Activated T-helper 17 cell treated with anti-CD3 and anti-CD28 coated beads, Interleukin-2, amount 50 U/mL, for 72 hours (primary cell): ENCODE measurements around the gene PAGE4. TPM values are rescaled to one million over a fixed set of nuclear protein-coding genes. Genes with fewer than 3 reads are reported as not detected.

Source experiments
- ATAC-seq: fragments of 150-1000 bp; cut with Tn5 transposase; replicated peaks from 2 replicates; pipeline ENCODE4 v1.10.0; 2021; ENCODE audit warnings: mild to moderate bottlenecking, moderate library complexity
- H3K27ac Mint-ChIP-seq: one replicate; pipeline ENCODE4 v1.8.0; 2022; ENCODE audit warnings: mixed read lengths
- H3K27me3 Mint-ChIP-seq: one replicate; pipeline ENCODE4 v1.8.0; 2022; ENCODE audit warnings: mixed read lengths
- H3K36me3 Mint-ChIP-seq: one replicate; pipeline ENCODE4 v1.8.0; 2022; ENCODE audit warnings: low read depth, mild to moderate bottlenecking, mixed read lengths
- H3K4me1 Mint-ChIP-seq: one replicate; pipeline ENCODE4 v1.8.0; 2022; ENCODE audit warnings: mixed read lengths
- H3K4me3 Mint-ChIP-seq: one replicate; pipeline ENCODE4 v1.8.0; 2022; ENCODE audit warnings: mild to moderate bottlenecking, mixed read lengths
- H3K9me3 Mint-ChIP-seq: one replicate; pipeline ENCODE4 v1.8.0; 2022; ENCODE audit warnings: mixed read lengths
- total RNA-seq, 2 donors: library from RNA; stranded (reverse); gene quantifications; one replicate each; pipeline ENCODE4 v1.2.3, GENCODE V29; 2022

Gene PAGE4
- total RNA-seq, 2 donors from 2014 or later = not detected

DNA sequence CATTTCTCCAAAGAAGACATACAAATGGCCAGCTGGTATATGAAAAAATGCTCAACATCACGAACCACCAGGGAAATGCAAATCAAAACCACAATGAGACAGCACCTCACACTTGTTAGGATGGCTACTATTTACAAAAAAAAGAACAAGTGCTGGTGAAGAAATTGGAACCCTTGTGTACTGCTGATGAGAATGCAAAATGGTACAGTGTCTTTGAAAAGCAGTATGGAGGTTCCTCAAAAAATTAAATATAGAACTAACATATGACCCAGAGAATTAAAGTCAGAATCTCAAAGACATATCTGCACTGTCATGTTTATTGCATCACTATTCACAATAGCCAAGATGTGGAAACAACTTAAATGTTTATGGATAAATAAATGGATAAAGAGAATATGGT is 20.9 kb downstream of the PAGE4 start:
- no peak for ATAC-seq
- Mint-ChIP-seq H3K27me3 (peaks cover 4% of the 10 kb centered on the region), H3K4me3 (no peak overlapping the region)

DNA sequence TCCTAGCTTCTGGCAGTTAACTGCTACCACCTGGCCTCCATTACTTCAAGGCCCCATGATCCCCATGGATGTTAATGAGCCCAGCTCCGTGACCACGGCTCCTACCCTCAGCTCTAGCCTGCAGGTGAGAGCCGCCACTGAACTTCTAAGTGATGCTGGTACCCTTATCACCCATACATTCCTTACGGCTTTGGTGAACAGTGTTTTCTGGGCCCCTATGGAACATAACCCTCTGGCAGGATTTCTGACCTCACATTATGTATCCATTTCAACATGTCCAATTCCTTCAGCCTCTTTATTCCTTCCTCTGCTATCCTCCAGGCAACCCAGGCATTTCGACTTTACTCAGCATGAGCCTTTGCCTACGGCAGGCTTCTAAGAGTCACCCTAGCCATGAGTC is 24.6 kb downstream of the PAGE4 start:
- no peak for ATAC-seq
- H3K27ac Mint-ChIP-seq = no peak overlapping the region
- H3K36me3 Mint-ChIP-seq = no peaks in the 10 kb centered on the region
- no peaks in the 10 kb centered on the region for H3K4me1 Mint-ChIP-seq
- no peak overlapping the region for H3K4me3 Mint-ChIP-seq
- H3K27me3 Mint-ChIP-seq = peaks cover 4% of the 10 kb centered on the region
- H3K9me3 Mint-ChIP-seq = no peaks in the 10 kb centered on the region

More for the DNA sequence above, 20.9 kb downstream of the PAGE4 start:
- Mint-ChIP-seq H3K4me1 (no peaks in the 10 kb centered on the region), H3K9me3 (no peaks in the 10 kb centered on the region), H3K27ac (no peak overlapping the region), H3K36me3 (no peaks in the 10 kb centered on the region)

DNA sequence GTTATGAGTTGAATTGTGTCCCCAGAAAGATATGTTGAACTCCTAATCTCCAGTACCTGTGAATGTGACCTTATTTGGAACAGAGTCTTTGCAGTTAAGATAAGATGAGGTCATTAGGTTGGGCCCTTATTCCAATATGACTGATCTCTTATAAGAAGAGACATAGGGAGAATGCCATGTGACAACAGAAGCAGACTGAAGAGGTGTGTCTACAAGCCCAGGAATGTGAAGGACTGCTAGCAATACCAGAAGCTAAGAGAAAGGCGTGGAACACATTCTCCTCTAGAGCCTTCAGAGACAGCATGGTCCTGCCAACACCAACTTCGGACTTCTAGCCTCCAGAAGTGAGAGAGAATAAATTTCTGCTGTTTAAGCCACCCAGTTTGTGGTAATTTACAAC is 27.7 kb downstream of the PAGE4 start:
- Mint-ChIP-seq H3K27ac (no peak overlapping the region), H3K4me1 (no peaks in the 10 kb centered on the region), H3K4me3 (no peak overlapping the region), H3K9me3 (no peaks in the 10 kb centered on the region), H3K27me3 (peaks cover 8% of the 10 kb centered on the region), H3K36me3 (no peaks in the 10 kb centered on the region)
- ATAC-seq = no peak

DNA sequence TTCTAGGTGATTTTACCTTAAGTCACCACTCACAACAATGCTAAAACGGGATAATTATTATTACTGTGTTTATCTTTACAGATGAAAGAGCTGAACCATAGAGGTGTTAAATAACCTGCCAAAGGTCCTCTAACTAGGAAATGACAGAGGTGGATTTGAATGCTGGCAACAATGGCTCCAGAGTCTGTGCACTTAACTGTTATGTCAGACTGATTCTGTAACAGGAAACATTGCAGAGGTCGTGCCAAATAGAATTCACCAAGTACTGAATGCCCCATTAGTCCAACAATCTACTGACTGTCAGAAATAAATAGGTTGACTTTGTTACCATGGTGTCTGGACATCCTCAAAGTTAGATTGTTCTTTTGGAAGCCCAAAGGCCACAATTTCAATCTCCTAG is 29.2 kb downstream of the PAGE4 start:
- no peak overlapping the region for H3K27ac Mint-ChIP-seq
- no peaks in the 10 kb centered on the region for H3K9me3 Mint-ChIP-seq
- ATAC-seq = no peak
- H3K4me1 Mint-ChIP-seq = no peaks in the 10 kb centered on the region
- no peak overlapping the region for H3K4me3 Mint-ChIP-seq
- peaks cover 7% of the 10 kb centered on the region for H3K27me3 Mint-ChIP-seq
- H3K36me3 Mint-ChIP-seq = no peaks in the 10 kb centered on the region

DNA sequence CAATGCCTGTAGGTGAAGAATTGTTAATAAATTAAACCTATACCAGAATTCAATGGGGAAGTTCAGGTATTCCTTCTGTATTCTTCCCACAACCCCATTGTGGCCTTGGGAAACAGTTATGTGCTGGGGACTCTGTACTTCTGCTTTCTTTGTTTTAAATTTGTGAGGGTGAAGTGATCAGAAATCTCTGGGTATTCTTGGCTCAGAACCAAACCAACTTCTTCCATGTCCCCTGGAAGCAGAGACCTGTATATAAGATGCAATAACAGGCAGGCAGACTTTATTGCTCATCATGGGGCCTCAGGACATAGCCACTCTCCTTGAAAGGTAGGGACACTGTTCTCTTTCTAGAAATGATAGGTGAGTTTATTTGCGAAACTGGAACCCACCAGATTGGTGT is 30.4 kb downstream of the PAGE4 start:
- H3K9me3 Mint-ChIP-seq = no peaks in the 10 kb centered on the region
- H3K4me3 Mint-ChIP-seq = no peak overlapping the region

DNA sequence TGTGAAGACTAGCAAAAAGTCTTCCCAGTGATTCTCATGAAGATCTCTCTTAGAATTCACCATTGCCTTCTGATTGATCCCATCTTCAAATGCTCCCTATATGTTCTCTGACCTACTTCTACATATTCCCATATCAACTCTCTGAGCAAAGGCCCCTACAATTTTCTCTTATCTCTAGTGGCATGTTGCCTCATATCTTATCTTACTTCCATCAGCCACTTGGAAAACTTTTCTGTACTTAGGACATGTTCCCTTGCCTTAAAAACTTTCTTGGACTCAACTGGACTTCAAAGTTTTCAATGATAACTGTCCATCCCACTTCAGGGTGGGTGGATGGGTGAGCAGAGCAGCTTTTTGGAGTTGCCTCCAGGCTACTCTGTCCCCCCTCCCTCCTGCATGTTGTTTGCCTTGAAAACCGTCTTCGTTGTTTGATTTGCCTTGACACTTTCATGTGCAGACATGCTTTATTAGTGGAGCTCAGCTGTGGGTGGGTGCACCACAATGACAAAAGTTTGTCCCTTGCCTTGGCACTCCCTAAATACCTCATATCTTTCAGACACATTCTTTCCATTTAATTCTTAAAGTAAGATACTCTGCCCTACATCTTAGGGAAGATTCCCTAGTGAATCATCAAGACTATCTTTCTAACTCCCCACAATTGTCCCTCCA is 31.9 kb downstream of the PAGE4 start:
- H3K9me3 Mint-ChIP-seq = no peaks in the 10 kb centered on the region

More for the DNA sequence above, 30.4 kb downstream of the PAGE4 start:
- Mint-ChIP-seq H3K4me1 (no peaks in the 10 kb centered on the region), H3K36me3 (no peaks in the 10 kb centered on the region), H3K27me3 (peaks cover 7% of the 10 kb centered on the region), H3K27ac (no peak overlapping the region)
- ATAC-seq = no peak

DNA sequence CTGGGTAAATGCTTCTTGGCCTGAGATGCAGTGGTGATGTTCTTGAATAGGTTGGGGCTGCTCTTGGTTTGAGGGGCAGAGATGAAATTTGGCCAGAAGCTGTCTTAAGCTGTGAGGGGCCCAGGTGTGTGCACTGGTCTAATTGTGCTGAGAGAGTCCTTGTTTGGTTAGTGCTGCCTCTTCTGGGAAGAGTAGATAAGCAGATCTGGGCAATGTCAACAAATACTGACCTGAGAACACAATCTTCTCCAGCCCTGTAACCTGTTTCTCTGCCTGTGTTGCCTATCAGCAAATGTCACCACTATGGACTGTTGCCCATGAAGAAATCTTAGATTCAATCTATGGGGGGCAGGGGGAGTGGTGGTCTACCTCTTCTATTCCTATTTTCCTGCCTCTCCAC is 33.0 kb downstream of the PAGE4 start:
- Mint-ChIP-seq H3K4me1 (no peaks in the 10 kb centered on the region), H3K4me3 (no peak overlapping the region), H3K27ac (no peak overlapping the region), H3K27me3 (peaks cover 10% of the 10 kb centered on the region), H3K36me3 (no peaks in the 10 kb centered on the region), H3K9me3 (no peaks in the 10 kb centered on the region)
- no peak for ATAC-seq

More for the DNA sequence above, 31.9 kb downstream of the PAGE4 start:
- no peak overlapping the region for H3K27ac Mint-ChIP-seq
- H3K27me3 Mint-ChIP-seq = peaks cover 10% of the 10 kb centered on the region
- ATAC-seq = no peak
- H3K4me3 Mint-ChIP-seq = no peak overlapping the region
- H3K4me1 Mint-ChIP-seq = no peaks in the 10 kb centered on the region
- no peaks in the 10 kb centered on the region for H3K36me3 Mint-ChIP-seq

DNA sequence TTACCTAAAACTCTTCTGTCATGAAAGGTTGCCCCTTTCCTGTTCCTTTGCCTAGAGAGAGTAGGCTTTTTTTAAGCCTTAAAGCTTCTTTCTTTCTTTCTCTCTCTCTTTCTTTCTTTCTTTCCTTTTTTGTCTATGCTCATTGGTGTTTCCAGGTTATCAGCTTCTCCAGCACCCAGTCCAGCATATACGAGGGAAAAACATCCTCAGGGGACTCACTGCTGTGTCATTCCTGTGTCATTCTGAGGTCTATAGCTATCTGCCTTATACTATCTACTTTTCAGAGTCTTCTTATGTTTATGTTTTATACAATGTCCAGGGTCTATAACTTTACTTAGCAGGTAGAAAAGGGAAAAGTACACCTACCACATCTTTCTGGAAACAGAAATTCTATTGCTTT is 39.6 kb downstream of the PAGE4 start:
- no peaks in the 10 kb centered on the region for H3K36me3 Mint-ChIP-seq
- H3K4me3 Mint-ChIP-seq = no peak overlapping the region
- H3K27me3 Mint-ChIP-seq = peaks cover 6% of the 10 kb centered on the region
- no peaks in the 10 kb centered on the region for H3K9me3 Mint-ChIP-seq
- no peaks in the 10 kb centered on the region for H3K4me1 Mint-ChIP-seq
- ATAC-seq = no peak
- H3K27ac Mint-ChIP-seq = no peak overlapping the region

DNA sequence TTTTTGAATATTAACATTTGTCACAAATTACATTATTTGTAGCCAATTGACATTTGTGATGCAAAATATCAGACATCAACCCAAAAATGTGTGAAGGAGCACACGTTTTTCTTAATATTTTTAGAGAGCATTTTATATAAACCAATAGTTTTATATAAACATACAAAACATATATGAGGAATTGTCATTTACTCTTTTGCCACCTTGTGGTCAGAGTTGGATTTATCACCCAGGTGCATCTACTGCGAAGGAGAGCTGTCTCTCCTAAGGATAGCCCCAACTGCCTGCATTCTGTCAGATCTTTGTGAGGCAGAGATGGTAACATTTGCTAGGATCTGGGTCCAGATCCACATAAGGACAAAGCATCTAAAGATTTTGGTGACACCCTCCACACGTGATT is 47.6 kb downstream of the PAGE4 start:
- Mint-ChIP-seq H3K27ac (no peak overlapping the region), H3K36me3 (no peaks in the 10 kb centered on the region), H3K27me3 (no peaks in the 10 kb centered on the region), H3K9me3 (no peaks in the 10 kb centered on the region), H3K4me1 (peaks cover 6% of the 10 kb centered on the region), H3K4me3 (no peak overlapping the region)
- no peak for ATAC-seq

DNA sequence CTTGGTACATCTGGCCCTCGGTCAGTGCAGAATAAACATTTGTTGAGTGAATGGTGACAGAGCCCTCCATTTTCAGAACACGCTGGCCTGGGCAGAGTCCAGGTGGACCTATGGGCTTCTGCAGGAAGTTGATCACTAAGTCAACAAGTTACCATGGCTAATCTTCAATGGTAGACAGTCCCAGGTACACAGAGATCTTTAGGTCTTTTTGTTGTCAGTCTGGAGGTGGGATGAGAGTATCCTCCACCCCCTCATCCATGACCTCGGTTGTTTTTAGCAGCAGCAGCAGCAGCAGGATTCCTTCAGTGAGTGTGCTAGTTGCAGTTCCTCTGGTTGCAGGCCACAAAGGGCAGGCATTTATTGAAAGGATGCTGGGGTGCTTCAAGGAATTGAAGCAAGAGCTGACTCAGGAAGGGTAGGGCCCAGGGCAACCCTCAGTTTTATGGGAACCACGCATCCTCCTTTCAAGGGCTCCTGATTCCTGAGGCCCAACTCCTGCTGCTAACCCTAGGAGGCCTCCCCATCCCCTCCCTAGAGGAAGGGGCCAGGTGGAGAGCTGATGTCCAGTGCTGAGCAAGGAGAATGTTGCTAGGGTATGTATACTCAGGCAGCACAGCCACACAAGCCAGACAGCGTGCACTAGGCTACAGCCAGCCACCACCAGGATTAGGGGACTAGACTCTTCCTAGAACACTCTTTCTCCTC is 48.4 kb downstream of the PAGE4 start:
- ATAC-seq = no peak

DNA sequence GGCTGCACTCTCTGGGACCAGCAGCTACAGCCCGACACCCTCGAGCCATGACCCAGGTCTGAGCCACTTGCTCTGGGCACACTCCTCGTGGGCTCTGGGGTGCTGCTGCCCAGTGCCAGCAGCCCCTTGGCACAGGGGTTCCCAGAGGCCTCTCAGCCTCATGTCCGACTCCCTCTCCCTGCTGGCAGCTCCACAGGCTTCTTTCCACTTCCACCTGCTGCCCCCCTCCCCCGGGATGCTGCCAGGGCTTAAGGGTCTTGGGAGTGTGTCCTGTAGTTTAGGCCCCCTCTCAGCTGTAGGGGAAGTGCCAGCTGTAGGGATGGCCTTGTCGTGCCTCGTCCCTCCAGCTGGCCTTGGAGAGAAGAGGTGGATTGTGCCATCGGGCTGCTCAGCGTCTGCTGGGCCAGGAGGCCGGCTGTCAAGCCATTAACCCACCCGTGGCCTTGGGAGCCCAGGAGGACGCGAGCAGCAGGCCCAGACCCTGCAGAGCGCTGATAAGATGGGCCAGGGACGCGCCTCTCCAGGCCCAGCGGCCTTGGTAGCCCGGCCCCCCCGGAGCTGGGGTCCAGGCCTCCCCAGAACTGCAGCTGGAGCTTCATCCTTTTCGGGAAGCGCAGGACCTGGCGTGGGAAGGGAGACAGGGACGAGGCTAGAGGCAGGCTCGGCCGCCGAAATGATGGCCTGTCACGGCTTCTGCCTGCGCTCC is 49.2 kb downstream of the PAGE4 start:
- Mint-ChIP-seq H3K4me3 (peak overlapping the region; percentile 70), H3K27ac (no peak overlapping the region), H3K9me3 (no peaks in the 10 kb centered on the region), H3K36me3 (no peaks in the 10 kb centered on the region), H3K4me1 (peaks cover 6% of the 10 kb centered on the region), H3K27me3 (no peaks in the 10 kb centered on the region)
- ATAC-seq = no peak

More for the DNA sequence above, 48.4 kb downstream of the PAGE4 start:
- H3K27ac Mint-ChIP-seq = no peak overlapping the region
- H3K4me1 Mint-ChIP-seq = peaks cover 6% of the 10 kb centered on the region
- H3K4me3 Mint-ChIP-seq = peak overlapping the region; percentile 16
- no peaks in the 10 kb centered on the region for H3K9me3 Mint-ChIP-seq
- no peaks in the 10 kb centered on the region for H3K36me3 Mint-ChIP-seq
- no peaks in the 10 kb centered on the region for H3K27me3 Mint-ChIP-seq

DNA sequence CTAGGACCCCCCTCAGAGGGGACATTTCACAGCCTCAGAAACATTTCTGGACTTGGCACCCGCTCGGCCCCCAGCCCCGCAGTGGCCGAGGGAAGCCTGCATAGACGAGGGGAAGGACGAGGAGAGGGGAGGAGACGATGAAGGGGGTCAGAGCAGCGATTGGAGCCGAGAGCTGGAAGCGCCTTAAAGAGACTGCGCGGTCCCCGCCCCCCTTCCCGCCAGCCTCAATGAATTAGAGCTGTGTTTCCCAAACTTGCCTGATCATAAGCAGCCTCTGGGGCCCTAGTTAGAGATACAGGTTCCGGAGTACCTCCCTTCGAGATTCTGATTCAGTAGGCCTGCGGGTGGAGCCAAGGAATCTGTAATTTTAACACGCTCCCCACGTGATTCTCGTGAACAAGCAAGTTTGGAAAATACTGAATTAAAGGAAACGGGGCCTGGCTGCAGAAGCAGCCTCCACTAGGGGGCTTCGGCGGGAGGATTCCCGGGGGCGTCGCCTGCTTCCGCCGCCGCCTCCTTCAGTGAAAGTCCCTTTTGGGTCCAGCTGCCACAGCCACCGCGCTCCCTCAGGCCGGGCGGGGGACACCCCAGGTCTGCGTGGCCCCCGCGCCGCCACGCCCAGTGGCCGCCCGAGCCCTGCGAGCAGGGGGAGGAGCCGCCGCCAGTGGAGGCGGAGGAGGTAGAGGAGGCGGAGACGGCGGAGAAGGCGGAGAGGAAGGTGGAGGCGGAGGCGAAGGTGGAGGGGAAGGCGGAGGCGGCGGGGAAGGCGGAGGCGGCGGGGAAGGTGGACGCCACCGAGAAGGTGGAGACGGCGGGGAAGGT is 49.9 kb downstream of the PAGE4 start, which contains the start of gene USP27X:
Gene USP27X (plus strand): TSS at position 651 of the 822 bp plus-strand sequence. CDS start 824 bp downstream, outside the sequence.
- Mint-ChIP-seq H3K27me3 (no peaks in the 10 kb centered on the region), H3K4me1 (peaks cover 6% of the 10 kb centered on the region), H3K9me3 (no peaks in the 10 kb centered on the region), H3K4me3 (peak within 1 kb of the TSS; percentile 70), H3K36me3 (no peaks in the 10 kb centered on the region), H3K27ac (peak within 1 kb of the TSS; percentile 50)
- peak; percentile 86 for ATAC-seq

DNA sequence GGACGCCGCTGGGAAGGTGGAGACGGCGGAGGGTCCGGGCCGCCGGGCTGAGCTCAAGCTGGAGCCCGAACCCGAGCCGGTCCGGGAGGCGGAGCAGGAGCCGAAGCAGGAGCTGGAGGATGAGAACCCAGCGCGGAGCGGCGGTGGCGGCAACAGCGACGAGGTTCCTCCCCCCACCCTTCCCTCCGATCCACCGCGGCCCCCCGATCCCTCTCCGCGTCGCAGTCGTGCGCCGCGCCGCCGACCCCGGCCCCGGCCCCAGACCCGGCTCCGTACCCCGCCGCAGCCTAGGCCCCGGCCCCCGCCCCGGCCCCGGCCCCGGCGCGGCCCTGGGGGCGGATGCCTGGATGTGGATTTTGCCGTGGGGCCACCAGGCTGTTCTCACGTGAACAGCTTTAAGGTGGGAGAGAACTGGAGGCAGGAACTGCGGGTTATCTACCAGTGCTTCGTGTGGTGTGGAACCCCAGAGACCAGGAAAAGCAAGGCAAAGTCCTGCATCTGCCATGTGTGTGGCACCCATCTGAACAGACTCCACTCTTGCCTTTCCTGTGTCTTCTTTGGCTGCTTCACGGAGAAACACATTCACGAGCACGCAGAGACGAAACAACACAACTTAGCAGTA is 50.7 kb downstream of the PAGE4 start:
- Mint-ChIP-seq H3K4me1 (peaks cover 10% of the 10 kb centered on the region), H3K27ac (peak overlapping the region; percentile 50), H3K27me3 (no peaks in the 10 kb centered on the region), H3K36me3 (no peaks in the 10 kb centered on the region), H3K4me3 (peak overlapping the region; percentile 70), H3K9me3 (no peaks in the 10 kb centered on the region)
- peak; percentile 4 for ATAC-seq

DNA sequence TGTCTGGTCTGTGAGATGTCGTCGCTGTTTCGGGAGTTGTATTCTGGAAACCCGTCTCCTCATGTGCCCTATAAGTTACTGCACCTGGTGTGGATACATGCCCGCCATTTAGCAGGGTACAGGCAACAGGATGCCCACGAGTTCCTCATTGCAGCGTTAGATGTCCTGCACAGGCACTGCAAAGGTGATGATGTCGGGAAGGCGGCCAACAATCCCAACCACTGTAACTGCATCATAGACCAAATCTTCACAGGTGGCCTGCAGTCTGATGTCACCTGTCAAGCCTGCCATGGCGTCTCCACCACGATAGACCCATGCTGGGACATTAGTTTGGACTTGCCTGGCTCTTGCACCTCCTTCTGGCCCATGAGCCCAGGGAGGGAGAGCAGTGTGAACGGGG is 51.6 kb downstream of the PAGE4 start:
- no peaks in the 10 kb centered on the region for H3K27me3 Mint-ChIP-seq
- H3K4me3 Mint-ChIP-seq = peak overlapping the region; percentile 70
- no peak for ATAC-seq
- H3K36me3 Mint-ChIP-seq = no peaks in the 10 kb centered on the region
- no peak overlapping the region for H3K27ac Mint-ChIP-seq
- H3K4me1 Mint-ChIP-seq = peaks cover 10% of the 10 kb centered on the region
- H3K9me3 Mint-ChIP-seq = no peaks in the 10 kb centered on the region
